K562 (cell line): ENCODE results near the gene MLLT1. TPM values are rescaled to one million over a fixed set of nuclear protein-coding genes. Genes with fewer than 3 reads are reported as not detected.

ENCODE experiments used
- ARNT ChIP-seq, 2 experiments: fragments of 450-650 bp; IDR thresholded peaks; 2 replicates each; pipeline ENCODE4 v1.6.1; 2016; ENCODE audit warnings: mild to moderate bottlenecking in 1 of 2
- BDP1 ChIP-seq: IDR thresholded peaks from 3 replicates; pipeline ENCODE4 v1.6.1; 2011; ENCODE audit not compliant: insufficient read length, insufficient read depth
- CHCHD3 ChIP-seq: fragments of 250-450 bp; sonication (Bioruptor Pico); IDR thresholded peaks from 2 replicates; pipeline ENCODE4 v2.1.2; 2022; ENCODE audit warnings: mild to moderate bottlenecking
- CREB1 ChIP-seq, 2 experiments: sonication (generic) in 1 of 2; formaldehyde crosslinking in 1 of 2; IDR thresholded peaks; 2 replicates each; pipeline versions ENCODE4 v1.6.1 to v1.8.0; 2012 to 2022; ENCODE audit warnings: inconsistent platforms in 1 of 2, mild to moderate bottlenecking in 1 of 2, missing genetic modification reagents in 1 of 2, moderate library complexity in 1 of 2
- CREM ChIP-seq: IDR thresholded peaks from 2 replicates; pipeline ENCODE4 v1.6.1; 2014; ENCODE audit warnings: antibody characterized with exemption, low read depth
- GABPB1 ChIP-seq: sonication (generic); formaldehyde crosslinking; IDR thresholded peaks from 2 replicates; pipeline ENCODE4 v1.8.0; 2022; ENCODE audit warnings: mild to moderate bottlenecking, missing genetic modification reagents
- NR1H2 ChIP-seq: sonication (generic); formaldehyde crosslinking; IDR thresholded peaks from 2 replicates; pipeline ENCODE4 v1.4.0; 2020; ENCODE audit warnings: mild to moderate bottlenecking, missing genetic modification reagents
- NRF1 ChIP-seq, 2 experiments: fragments of 450-650 bp; IDR thresholded peaks in 1 of 2; conservative IDR thresholded peaks in 1 of 2; 2 replicates each; pipeline ENCODE4 v1.6.1; 2014; ENCODE audit warnings: mild to moderate bottlenecking in 2 of 2
- POLR3G ChIP-seq: IDR thresholded peaks from 2 replicates; pipeline ENCODE4 v1.6.1; 2011; ENCODE audit not compliant: insufficient read length, insufficient replicate concordance; ENCODE audit errors: extremely low read depth
- RCOR1 ChIP-seq, 2 experiments: IDR thresholded peaks; 2 replicates each; pipeline ENCODE4 v1.6.1; 2012; ENCODE audit warnings: low read depth in 2 of 2, low read length in 2 of 2, borderline replicate concordance in 1 of 2, improper control_type of control experiment in 1 of 2
- SMARCA4 ChIP-seq: fragments of 450-650 bp; IDR thresholded peaks from 2 replicates; pipeline ENCODE4 v1.6.1; 2016
- TCF7L2 ChIP-seq: fragments of 150-350 bp; IDR thresholded peaks from 2 replicates; pipeline ENCODE4 v1.6.1; 2016; ENCODE audit warnings: low read depth, mild to moderate bottlenecking, low read length, moderate library complexity
- ZEB2 ChIP-seq: fragments of 450-650 bp; IDR thresholded peaks from 2 replicates; pipeline ENCODE4 v1.6.1; 2016
- ZNF384 ChIP-seq: IDR thresholded peaks from 2 replicates; pipeline ENCODE4 v1.6.1; 2012; ENCODE audit warnings: low read depth, low read length, improper control_type of control experiment
- ZNF408 ChIP-seq: fragments of 250-450 bp; sonication (Bioruptor Pico); IDR thresholded peaks from 2 replicates; pipeline ENCODE4 v1.4.0; 2020; ENCODE audit warnings: low read depth, mild to moderate bottlenecking, moderate library complexity
- polyA plus RNA-seq, 8 experiments: library from polyadenylated mRNA; depleted of rRNA in 4 of 8; stranded (reverse) in 5 of 8; unstranded in 3 of 8; fragments of >200 nt; fragmentation: Nextera tagmentation in 2 of 8; fragmentation: Illumina TruSeq in 1 of 8; extraction: Ambion mirVana in 2 of 8; extraction: Trizol in 1 of 8; gene quantifications; 2 replicates each; pipeline versions ENCODE4 v1.2.1 to v1.2.3, GENCODE V29; 2011 to 2014; ENCODE audit warnings: inconsistent platforms in 1 of 8, missing spikeins in 1 of 8
- total RNA-seq, 7 experiments: library from RNA; depleted of rRNA in 6 of 7; stranded (reverse); fragments of >200 nt in 6 of 7; fragmentation: Illumina TruSeq in 2 of 7; extraction: Trizol in 2 of 7; gene quantifications; 2 replicates each; pipeline versions ENCODE4 v1.2.1 to v1.2.3, GENCODE V29; 2011 to 2021; ENCODE audit warnings: low replicate concordance in 1 of 7
- TF ChIP-seq, protein P1 (sequence below): fragments of 450-650 bp; IDR thresholded peaks from 2 replicates; pipeline ENCODE4 v1.6.1; 2016
- TF ChIP-seq, protein P2 (sequence below): fragments of 450-650 bp; IDR thresholded peaks from 2 replicates; pipeline ENCODE4 v1.6.1; 2018; ENCODE audit not compliant: partially characterized antibody
- TF ChIP-seq, protein P3 (sequence below): fragments of 450-650 bp; IDR thresholded peaks from 2 replicates; pipeline ENCODE4 v1.6.1; 2017; ENCODE audit warnings: antibody characterized with exemption
- TF ChIP-seq, protein P4 (sequence below), 2 experiments: IDR thresholded peaks in 1 of 2; conservative IDR thresholded peaks in 1 of 2; 2 replicates each; pipeline ENCODE4 v1.6.1; 2016; ENCODE audit warnings: low read depth in 2 of 2, mild to moderate bottlenecking in 1 of 2, missing compliant biosample characterization in 1 of 2, missing genetic modification characterization in 1 of 2, moderate library complexity in 1 of 2

Gene MLLT1
- total and polyA plus RNA-seq, 9 of the 15 experiments (the other 6 are each of a cell fraction or from before 2014, with no cell fraction given) = 0.23 to 63.5 (median 15.4) TPM

DNA sequence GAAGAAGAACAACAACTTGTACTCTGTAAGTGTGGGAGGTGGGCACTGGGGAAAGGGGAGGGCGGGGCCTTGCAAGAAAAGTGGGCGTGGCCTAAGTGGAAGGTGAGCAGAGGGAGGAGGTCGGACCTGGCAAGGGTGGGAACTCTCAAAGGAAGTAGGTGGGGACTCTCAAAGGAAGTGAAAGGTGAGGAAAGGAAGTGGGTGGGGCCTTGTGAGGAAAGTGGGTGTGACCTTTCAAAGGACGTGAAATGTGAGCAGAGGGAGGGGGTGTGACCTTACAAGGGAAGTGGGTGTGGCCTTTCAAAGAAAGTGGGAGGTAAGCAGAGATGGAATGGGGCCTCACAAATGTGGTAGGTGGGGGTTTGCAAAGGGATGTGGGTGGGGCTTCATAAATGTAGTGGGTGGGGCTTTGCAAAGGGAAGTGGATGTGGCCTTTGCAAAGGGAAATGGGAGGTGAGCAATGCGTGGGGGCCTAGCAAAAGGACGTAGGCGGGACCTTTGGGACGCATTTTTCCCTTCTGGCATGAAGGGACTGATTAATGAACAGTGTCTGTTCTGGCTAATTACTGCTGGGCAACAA lies 118.4 kb downstream of the MLLT1 start (continued):
- TF ChIP-seq ZEB2 = peak; percentile 64; the same call in 1 of the 2 replicates
- TF ChIP-seq GABPB1 (CRISPR knock-in tag) = 0 out of 2 replicates have a peak, but pooled peaks have one; percentile 33
- TF ChIP-seq, protein P1, sequence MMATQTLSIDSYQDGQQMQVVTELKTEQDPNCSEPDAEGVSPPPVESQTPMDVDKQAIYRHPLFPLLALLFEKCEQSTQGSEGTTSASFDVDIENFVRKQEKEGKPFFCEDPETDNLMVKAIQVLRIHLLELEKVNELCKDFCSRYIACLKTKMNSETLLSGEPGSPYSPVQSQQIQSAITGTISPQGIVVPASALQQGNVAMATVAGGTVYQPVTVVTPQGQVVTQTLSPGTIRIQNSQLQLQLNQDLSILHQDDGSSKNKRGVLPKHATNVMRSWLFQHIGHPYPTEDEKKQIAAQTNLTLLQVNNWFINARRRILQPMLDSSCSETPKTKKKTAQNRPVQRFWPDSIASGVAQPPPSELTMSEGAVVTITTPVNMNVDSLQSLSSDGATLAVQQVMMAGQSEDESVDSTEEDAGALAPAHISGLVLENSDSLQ = peak; percentile 61
- TF ChIP-seq SMARCA4 = peak; percentile 29; the same call in 1 of the 2 replicates
- no peak for TF ChIP-seq ARNT (IDR thresholded peaks at IDR 0.05)
- no peak for TF ChIP-seq ZNF384
- TF ChIP-seq, protein P2, sequence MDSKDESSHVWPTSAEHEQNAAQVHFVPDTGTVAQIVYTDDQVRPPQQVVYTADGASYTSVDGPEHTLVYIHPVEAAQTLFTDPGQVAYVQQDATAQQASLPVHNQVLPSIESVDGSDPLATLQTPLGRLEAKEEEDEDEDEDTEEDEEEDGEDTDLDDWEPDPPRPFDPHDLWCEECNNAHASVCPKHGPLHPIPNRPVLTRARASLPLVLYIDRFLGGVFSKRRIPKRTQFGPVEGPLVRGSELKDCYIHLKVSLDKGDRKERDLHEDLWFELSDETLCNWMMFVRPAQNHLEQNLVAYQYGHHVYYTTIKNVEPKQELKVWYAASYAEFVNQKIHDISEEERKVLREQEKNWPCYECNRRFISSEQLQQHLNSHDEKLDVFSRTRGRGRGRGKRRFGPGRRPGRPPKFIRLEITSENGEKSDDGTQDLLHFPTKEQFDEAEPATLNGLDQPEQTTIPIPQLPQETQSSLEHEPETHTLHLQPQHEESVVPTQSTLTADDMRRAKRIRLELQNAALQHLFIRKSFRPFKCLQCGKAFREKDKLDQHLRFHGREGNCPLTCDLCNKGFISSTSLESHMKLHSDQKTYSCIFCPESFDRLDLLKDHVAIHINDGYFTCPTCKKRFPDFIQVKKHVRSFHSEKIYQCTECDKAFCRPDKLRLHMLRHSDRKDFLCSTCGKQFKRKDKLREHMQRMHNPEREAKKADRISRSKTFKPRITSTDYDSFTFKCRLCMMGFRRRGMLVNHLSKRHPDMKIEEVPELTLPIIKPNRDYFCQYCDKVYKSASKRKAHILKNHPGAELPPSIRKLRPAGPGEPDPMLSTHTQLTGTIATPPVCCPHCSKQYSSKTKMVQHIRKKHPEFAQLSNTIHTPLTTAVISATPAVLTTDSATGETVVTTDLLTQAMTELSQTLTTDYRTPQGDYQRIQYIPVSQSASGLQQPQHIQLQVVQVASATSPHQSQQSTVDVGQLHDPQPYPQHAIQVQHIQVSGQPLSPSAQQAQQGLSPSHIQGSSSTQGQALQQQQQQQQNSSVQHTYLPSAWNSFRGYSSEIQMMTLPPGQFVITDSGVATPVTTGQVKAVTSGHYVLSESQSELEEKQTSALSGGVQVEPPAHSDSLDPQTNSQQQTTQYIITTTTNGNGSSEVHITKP = peak; percentile 72
- no peak for TF ChIP-seq BDP1
- no peak for TF ChIP-seq TCF7L2
- TF ChIP-seq, protein P3, sequence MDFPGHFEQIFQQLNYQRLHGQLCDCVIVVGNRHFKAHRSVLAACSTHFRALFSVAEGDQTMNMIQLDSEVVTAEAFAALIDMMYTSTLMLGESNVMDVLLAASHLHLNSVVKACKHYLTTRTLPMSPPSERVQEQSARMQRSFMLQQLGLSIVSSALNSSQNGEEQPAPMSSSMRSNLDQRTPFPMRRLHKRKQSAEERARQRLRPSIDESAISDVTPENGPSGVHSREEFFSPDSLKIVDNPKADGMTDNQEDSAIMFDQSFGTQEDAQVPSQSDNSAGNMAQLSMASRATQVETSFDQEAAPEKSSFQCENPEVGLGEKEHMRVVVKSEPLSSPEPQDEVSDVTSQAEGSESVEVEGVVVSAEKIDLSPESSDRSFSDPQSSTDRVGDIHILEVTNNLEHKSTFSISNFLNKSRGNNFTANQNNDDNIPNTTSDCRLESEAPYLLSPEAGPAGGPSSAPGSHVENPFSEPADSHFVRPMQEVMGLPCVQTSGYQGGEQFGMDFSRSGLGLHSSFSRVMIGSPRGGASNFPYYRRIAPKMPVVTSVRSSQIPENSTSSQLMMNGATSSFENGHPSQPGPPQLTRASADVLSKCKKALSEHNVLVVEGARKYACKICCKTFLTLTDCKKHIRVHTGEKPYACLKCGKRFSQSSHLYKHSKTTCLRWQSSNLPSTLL = no peak
- no peak for TF ChIP-seq CREB1 (IDR thresholded peaks at IDR 0.05)
- no peak for TF ChIP-seq CREB1 (CRISPR knock-in tag; IDR thresholded peaks at IDR 0.05)
- TF ChIP-seq NR1H2 (CRISPR knock-in tag) = no peak
- TF ChIP-seq POLR3G = no peak
- no peak for TF ChIP-seq ZNF408 (CRISPR knock-in tag)
- TF ChIP-seq, protein P4, sequence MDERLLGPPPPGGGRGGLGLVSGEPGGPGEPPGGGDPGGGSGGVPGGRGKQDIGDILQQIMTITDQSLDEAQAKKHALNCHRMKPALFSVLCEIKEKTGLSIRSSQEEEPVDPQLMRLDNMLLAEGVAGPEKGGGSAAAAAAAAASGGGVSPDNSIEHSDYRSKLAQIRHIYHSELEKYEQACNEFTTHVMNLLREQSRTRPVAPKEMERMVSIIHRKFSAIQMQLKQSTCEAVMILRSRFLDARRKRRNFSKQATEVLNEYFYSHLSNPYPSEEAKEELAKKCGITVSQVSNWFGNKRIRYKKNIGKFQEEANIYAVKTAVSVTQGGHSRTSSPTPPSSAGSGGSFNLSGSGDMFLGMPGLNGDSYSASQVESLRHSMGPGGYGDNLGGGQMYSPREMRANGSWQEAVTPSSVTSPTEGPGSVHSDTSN (CRISPR knock-in tag; IDR thresholded peaks at IDR 0.05; ENCODE audit: low read depth) = no peak
- TF ChIP-seq, protein P4 (tag; conservative IDR thresholded peaks at IDR 0.05; ENCODE audit: low read depth) = 0 out of 2 replicates have a peak, but pooled peaks have one; percentile 9
- no peak for TF ChIP-seq RCOR1 (IDR thresholded peaks at IDR 0.05; ENCODE audit: borderline replicate concordance in 1 of 2, low read depth in 2 of 2, low read length in 2 of 2)
- TF ChIP-seq CREM = 0 out of 2 replicates have a peak, but pooled peaks have one; percentile 17
- no peak for TF ChIP-seq CHCHD3 (CRISPR knock-in tag)
- TF ChIP-seq NRF1 (conservative IDR thresholded peaks at IDR 0.05 in 1 of 2, IDR thresholded peaks at IDR 0.05 in 1 of 2) = peak; percentile 71 to 76
